NOMO-1 treated with dmso at 0.1 percent for 144 hours (cell line): ENCODE measurements around the gene KATNB1.
"Not testable (repeated sequence)": the region's sequence is repeated elsewhere in the genome, so short reads cannot be mapped to it uniquely, and the experiment has no call there.

ENCODE experiments used
- DNase-seq: peaks from one replicate; lab custom pipeline; 2025; ENCODE audit not compliant: unreplicated experiment; lab: John Stamatoyannopoulos, UW

KATNB1 gene

GRCh38 chr16:57769541-57770145 lies 34.1 kb downstream of the KATNB1 start:
- DNase-seq = no peak

GRCh38 chr16:57770361-57770760 lies 34.8 kb downstream of the KATNB1 start:
- no peak for DNase-seq

- no peak for DNase-seq
Measured at GRCh38 chr16:57771141-57771785, 35.7 kb downstream of the KATNB1 start.

- DNase-seq = no peak
Measured at GRCh38 chr16:57773019-57773418, 37.4 kb downstream of the KATNB1 start.

GRCh38 chr16:57773655-57774295 lies 38.2 kb downstream of the KATNB1 start:
- no peak for DNase-seq

GRCh38 chr16:57774705-57775285 lies 39.2 kb downstream of the KATNB1 start:
- DNase-seq = no peak

GRCh38 chr16:57775661-57776469 lies 40.3 kb downstream of the KATNB1 start:
- DNase-seq = no peak

GRCh38 chr16:57778658-57779057 lies 43.1 kb downstream of the KATNB1 start:
- no peak for DNase-seq

- not testable (repeated sequence) for DNase-seq
Measured at GRCh38 chr16:57779836-57780235, 44.3 kb downstream of the KATNB1 start.

- no peak for DNase-seq
Measured at GRCh38 chr16:57781349-57781740, 45.8 kb downstream of the KATNB1 start.

GRCh38 chr16:57781741-57782606 lies 46.4 kb downstream of the KATNB1 start:
- no peak for DNase-seq

GRCh38 chr16:57782607-57783055 lies 47.1 kb downstream of the KATNB1 start:
- DNase-seq = not testable (repeated sequence)

GRCh38 chr16:57783116-57783515 lies 47.5 kb downstream of the KATNB1 start:
- DNase-seq = no peak

GRCh38 chr16:57783883-57784282 lies 48.3 kb downstream of the KATNB1 start:
- DNase-seq = no peak

GRCh38 chr16:57784334-57784733 lies 48.8 kb downstream of the KATNB1 start:
- DNase-seq = no peak

- no peak for DNase-seq
Measured at GRCh38 chr16:57785385-57785784, 49.8 kb downstream of the KATNB1 start.

- DNase-seq = no peak
Measured at GRCh38 chr16:57785924-57786323, 50.4 kb downstream of the KATNB1 start.

GRCh38 chr16:57786632-57787518 lies 51.3 kb downstream of the KATNB1 start:
- no peak for DNase-seq

GRCh38 chr16:57787519-57787905 lies 51.9 kb downstream of the KATNB1 start:
- no peak for DNase-seq
